Measurements from ENCODE around the gene SLC17A1.

The SLC17A1 gene

DNA sequence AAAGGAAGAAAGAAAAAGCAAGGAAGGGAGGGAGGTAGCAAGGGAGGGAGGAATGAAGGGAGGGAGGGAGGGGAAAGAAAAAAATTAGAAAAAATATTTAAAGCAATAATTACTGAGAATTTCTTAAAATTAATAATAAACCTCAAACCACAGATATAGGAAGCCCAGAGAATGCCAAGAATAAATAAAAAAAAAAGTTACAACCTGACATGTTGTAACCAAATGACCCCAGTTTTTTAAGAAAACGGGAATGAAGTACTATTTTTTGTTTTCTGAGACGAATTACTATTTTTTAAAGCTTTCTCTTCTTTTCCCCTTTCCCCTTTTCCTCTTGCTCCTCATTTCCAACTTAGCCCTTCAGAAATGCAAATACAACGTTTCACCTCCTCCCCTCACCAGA is 16.7 kb downstream of the SLC17A1 start:
- no peak for ATAC-seq (replicated peaks)
- peaks cover 0 to 1% of the 10 kb centered on the region in 2 donors for H3K9me3 Mint-ChIP-seq
- no peaks in the 10 kb centered on the region for H3K4me1 Mint-ChIP-seq (ENCODE audit: low read depth in 2 of 2)
- no peak overlapping the region for H3K4me3 Mint-ChIP-seq
- no peak for DNase-seq
- peak overlapping the region in 1 of 2 donors; percentile 69 for H3K27ac Mint-ChIP-seq
- H3K36me3 Mint-ChIP-seq (ENCODE audit: insufficient read depth), result no peaks in the 10 kb centered on the region
- H3K27me3 Mint-ChIP-seq, result peaks cover 27 to 28% of the 10 kb centered on the region in 2 donors

DNA sequence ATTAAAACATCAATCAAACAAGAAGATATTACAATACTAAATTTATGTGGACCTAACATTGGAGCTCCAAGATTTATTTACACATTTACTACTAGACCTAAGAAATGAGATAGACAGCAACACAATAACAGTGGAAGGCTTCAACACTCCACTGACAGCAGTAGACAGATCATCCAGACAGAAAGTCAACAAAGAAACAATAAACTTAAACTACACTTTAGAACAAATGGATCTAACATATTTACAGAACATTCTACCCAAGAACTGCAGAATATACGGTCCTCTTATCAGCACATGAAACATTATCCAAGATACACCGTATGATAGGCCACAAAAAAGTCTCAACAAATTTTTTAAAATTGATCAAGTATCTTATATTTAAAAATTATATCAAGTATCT is 27.0 kb downstream of the SLC17A1 start:
- H3K27me3 Mint-ChIP-seq, result peaks cover 25 to 48% of the 10 kb centered on the region in 2 donors
- no peak for DNase-seq
- no peak overlapping the region for H3K27ac Mint-ChIP-seq
- H3K4me1 Mint-ChIP-seq (ENCODE audit: low read depth in 2 of 2), result no peaks in the 10 kb centered on the region
- ATAC-seq (replicated peaks), result no peak
- no peak overlapping the region for H3K4me3 Mint-ChIP-seq
- H3K9me3 Mint-ChIP-seq, result no peaks in the 10 kb centered on the region
- H3K36me3 Mint-ChIP-seq (ENCODE audit: insufficient read depth), result no peaks in the 10 kb centered on the region

DNA sequence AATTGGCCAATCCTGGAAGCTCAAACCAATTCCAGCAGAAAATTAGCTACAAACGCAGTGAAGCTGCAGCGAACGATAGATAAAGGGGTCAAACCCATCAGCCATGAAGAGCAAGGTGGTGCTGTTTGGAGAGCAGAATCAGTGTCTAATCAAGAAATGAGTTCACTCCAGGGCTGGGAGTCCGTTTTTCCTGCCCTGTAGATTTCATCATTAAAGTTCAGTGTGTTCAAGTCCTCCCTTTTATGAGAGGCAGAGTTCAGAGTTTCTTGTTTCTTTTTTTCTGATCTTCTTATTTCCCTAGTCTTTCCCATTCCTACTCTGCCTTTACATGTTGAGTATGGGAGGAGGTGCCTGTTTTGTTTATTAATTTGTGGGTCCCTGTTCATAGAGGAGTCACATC is 30.4 kb downstream of the SLC17A1 start:
- DNase-seq (no peak), ATAC-seq (replicated peaks) (no peak)
- Mint-ChIP-seq H3K27ac (no peak overlapping the region), H3K4me3 (no peak overlapping the region), H3K27me3 (peaks cover 17 to 44% of the 10 kb centered on the region in 2 donors), H3K4me1 (ENCODE audit: low read depth in 2 of 2) (no peaks in the 10 kb centered on the region), H3K36me3 (ENCODE audit: insufficient read depth) (no peaks in the 10 kb centered on the region), H3K9me3 (no peaks in the 10 kb centered on the region)

DNA sequence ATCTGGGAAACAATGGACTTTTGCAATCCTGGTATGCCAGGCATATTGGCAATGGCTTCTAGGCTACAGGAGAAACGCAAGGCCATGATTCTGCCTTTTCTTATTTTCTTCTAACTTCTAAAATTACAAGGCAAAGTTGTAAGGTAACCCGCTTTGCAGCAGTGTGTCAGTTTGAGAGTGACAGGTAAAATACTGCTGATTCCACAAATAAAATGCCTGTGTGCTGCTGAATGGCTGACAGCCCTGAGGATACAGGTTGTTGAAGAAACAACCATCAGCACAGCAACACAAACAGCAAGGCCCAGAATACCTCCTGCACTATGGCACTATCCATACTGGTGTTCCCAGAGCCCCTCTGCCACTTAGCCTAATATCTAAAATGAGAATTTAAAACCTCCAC is 37.1 kb downstream of the SLC17A1 start:
- DNase-seq, result no peak
- Mint-ChIP-seq H3K4me3 (no peak overlapping the region), H3K27me3 (peaks cover 0 to 8% of the 10 kb centered on the region in 2 donors), H3K27ac (no peak overlapping the region), H3K9me3 (no peaks in the 10 kb centered on the region), H3K4me1 (ENCODE audit: low read depth in 2 of 2) (no peaks in the 10 kb centered on the region), H3K36me3 (ENCODE audit: insufficient read depth) (no peaks in the 10 kb centered on the region)
- no peak for ATAC-seq (replicated peaks)

DNA sequence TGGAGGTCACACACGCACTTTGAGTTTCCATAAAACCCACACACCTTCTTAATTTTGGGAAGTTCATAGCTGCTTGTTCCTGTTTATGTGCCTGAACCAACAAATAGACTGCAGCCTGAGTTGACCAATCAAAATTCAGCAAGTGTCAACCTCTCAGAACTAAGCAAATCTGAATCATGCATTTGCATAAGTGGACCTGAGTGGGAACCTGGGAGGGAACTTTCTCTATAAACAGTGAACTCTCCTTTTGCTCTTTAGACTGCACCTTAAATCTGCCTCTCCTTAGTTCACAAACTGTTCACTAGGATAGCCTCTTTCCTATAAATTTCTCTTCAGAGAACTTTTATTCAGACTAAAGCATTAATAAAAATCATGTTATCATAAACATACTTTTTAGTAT is 37.9 kb downstream of the SLC17A1 start:
- DNase-seq (no peak), ATAC-seq (replicated peaks) (no peak)
- Mint-ChIP-seq H3K27ac (no peak overlapping the region), H3K9me3 (no peaks in the 10 kb centered on the region), H3K4me1 (ENCODE audit: low read depth in 2 of 2) (no peaks in the 10 kb centered on the region), H3K4me3 (no peak overlapping the region), H3K36me3 (ENCODE audit: insufficient read depth) (no peaks in the 10 kb centered on the region), H3K27me3 (peaks cover 0 to 8% of the 10 kb centered on the region in 2 donors)

DNA sequence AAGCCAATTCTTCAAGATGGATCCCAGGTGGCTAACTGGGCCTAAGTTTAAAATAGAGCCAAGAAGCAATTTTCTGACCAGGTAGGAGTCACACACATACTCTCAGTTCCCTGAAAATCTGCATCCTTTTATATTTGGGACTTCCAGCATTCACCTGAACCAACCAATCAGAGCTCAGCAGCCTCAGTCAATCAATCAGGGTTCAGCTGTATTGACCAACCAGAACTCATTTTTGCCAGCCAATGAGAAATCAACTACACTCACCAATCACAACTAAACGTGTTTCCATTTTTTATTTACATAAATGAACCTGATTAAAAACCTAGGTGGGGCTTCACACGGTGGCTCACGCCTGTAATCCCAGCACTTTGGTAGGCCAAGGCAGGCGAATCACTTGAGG is 39.8 kb downstream of the SLC17A1 start:
- Mint-ChIP-seq H3K4me3 (no peak overlapping the region), H3K36me3 (ENCODE audit: insufficient read depth) (no peaks in the 10 kb centered on the region), H3K9me3 (no peaks in the 10 kb centered on the region), H3K4me1 (ENCODE audit: low read depth in 2 of 2) (no peaks in the 10 kb centered on the region), H3K27me3 (no peaks in the 10 kb centered on the region), H3K27ac (no peak overlapping the region)
- ATAC-seq (replicated peaks) (no peak), DNase-seq (no peak)

DNA sequence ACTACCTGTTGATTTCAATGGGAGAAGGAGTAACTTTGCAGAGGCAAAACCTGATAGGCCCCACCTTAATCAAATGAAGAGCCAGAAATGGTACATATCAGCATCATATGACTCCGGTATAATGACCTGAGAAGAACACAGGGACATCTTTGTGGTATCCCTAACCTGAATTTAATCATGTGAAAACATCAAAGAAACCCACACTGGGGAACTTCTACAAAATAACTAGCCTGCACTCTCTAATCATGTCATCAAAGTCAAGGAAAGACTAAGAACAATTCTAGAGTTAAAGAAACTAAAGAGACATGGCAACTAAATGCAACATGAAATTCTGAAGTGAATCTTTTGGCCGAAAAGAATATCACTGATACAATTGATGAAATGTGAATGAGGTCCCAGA is 42.4 kb downstream of the SLC17A1 start:
- Mint-ChIP-seq H3K4me3 (no peak overlapping the region), H3K4me1 (ENCODE audit: low read depth in 2 of 2) (no peaks in the 10 kb centered on the region), H3K9me3 (no peaks in the 10 kb centered on the region), H3K36me3 (ENCODE audit: insufficient read depth) (no peaks in the 10 kb centered on the region), H3K27ac (no peak overlapping the region), H3K27me3 (peaks cover 3 to 8% of the 10 kb centered on the region in 2 donors)
- DNase-seq, result no peak
- no peak for ATAC-seq (replicated peaks)

DNA sequence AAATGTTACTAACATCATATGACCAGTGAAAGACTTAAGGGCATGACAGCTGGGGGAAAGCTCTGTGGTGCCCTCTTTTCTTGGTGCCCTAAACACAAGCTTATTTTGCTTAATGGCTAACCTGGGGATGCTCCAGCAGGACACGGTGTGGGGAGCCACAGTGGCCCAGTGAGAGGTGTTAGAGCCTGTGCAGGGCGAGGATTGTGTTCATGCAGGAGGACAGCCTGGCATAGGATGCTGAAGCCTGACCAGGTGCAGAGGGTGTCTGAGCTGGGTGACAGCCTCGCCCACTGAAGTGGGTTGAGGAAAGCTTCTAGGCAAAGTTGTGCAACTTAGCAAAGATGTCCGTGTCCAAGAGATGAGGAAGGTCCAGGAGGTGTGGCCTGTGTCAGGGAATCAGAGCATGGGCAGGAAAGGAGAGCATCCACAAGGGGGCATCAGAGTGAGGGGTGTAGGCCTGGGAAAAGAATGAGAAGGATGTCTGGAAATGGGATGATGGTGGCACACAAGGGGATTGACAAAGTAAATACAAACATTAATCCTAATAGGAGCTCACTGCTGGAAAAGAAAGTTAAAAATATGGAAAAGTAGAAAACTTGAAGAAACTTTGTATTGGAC is 43.4 kb downstream of the SLC17A1 start:
- ATAC-seq (replicated peaks) (peak; percentile 43), DNase-seq (peak; percentile 23 to 31 (median 24))
- Mint-ChIP-seq H3K9me3 (no peaks in the 10 kb centered on the region), H3K4me1 (ENCODE audit: low read depth in 2 of 2) (no peaks in the 10 kb centered on the region), H3K27me3 (peaks cover 7 to 8% of the 10 kb centered on the region in 2 donors), H3K4me3 (no peak overlapping the region), H3K27ac (no peak overlapping the region), H3K36me3 (ENCODE audit: insufficient read depth) (no peaks in the 10 kb centered on the region)

DNA sequence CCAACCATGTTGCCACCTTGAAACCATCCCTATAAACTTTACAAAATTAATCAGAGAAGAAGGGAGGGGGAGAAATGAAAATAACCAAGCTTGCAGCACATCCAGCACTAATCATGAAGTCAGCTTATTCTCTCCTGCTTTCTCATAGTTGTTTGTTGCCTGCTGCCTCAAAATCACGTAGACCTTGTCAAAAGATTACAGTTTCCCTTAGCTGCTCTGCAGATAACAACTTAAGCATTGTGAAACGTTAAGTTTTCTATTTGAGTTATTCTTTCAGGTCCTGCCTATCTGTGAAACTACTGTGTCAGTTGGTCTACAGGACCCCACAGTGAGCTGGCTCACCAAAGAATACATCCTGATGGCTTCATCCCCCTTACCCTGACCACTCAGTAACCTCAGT is 44.4 kb downstream of the SLC17A1 start:
- ATAC-seq (replicated peaks), result no peak
- Mint-ChIP-seq H3K27me3 (peaks cover 7 to 8% of the 10 kb centered on the region in 2 donors), H3K4me3 (no peak overlapping the region), H3K36me3 (ENCODE audit: insufficient read depth) (no peaks in the 10 kb centered on the region), H3K9me3 (no peaks in the 10 kb centered on the region), H3K4me1 (ENCODE audit: low read depth in 2 of 2) (no peaks in the 10 kb centered on the region), H3K27ac (no peak overlapping the region)
- no peak for DNase-seq

DNA sequence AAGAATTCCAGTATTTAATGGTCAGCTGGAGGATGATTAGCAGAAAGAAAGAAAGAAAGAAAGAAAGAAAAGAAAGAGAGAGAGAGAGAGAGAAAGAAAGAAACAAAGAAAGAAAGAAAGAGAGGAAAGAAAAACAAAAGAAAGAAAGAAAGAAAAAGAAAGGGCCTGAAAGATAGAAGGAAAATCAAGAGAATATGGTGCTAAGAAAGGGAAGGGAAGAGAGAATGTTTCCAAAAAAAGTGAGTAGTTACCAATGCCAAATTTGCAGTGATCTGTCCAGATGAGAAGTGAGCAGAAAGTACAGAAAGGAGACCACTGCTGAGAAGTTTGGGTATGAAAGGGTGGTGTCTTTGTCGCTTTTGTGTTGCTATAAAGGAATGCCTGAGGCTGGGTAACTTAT is 50.7 kb downstream of the SLC17A1 start:
- ATAC-seq (replicated peaks) (no peak), DNase-seq (no peak)
- Mint-ChIP-seq H3K4me1 (ENCODE audit: low read depth in 2 of 2) (no peaks in the 10 kb centered on the region), H3K36me3 (ENCODE audit: insufficient read depth) (no peaks in the 10 kb centered on the region), H3K9me3 (no peaks in the 10 kb centered on the region), H3K27me3 (peaks cover 23 to 28% of the 10 kb centered on the region in 2 donors), H3K27ac (no peak overlapping the region), H3K4me3 (no peak overlapping the region)

DNA sequence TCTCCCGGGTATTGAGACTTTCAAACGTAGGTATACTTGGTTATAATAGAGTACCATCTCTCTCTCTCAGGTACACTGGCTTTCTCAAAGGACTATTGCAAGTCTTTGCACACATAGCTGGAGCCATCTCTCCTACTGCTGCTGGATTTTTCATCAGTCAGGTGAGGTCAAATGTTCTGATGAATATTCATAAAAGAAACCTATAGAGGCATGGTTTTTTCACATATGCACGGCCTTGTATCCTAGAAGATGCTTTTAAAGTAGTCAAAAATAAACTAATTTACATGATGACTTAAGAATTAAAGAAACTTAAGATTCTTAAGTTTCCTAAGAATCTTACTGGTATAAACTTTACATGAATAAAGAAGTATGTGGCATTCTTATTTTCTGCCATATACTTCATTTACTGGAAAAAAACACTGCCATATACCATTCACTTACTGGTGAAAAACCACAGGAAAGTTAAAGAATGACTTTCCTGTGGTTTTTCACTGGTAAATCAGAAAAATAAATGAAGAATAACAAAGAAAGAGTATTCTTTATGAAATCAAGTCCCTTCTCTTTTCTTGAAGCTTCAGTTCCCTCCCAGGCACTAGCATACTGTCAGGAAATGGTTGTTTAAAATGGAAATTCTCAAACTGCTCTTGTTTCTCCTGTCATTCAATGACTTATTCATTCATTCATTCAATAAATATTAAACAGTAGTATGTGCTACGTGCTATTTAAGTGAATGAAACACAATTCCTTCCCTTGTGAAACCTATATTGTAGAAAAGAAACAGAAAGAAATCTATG is 53.8 kb downstream of the SLC17A1 start:
- Mint-ChIP-seq H3K4me3 (no peak overlapping the region), H3K27ac (no peak overlapping the region), H3K36me3 (ENCODE audit: insufficient read depth) (peaks cover 2% of the 10 kb centered on the region), H3K27me3 (peaks cover 21 to 35% of the 10 kb centered on the region in 2 donors), H3K9me3 (no peaks in the 10 kb centered on the region), H3K4me1 (ENCODE audit: low read depth in 2 of 2) (no peaks in the 10 kb centered on the region)
- no peak for DNase-seq
- ATAC-seq (replicated peaks), result no peak

DNA sequence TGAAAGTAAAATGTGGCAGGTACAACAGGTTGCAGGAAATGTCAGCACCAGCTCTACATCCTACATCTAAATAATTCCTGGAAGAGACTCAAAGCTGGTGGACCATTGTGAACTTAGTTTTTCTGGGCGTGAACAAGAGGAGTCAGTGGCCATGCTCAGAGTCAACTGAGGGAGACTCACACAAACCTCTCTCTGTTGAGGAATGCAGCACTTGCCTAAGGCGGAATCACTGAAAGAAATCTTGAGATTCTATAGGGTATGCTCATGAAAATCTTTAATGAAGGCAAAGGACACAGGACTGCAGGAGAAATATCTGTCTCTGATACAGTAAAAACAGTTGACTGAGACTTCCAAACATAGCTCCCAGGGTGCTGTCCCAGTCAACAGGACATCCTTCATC is 54.8 kb downstream of the SLC17A1 start:
- Mint-ChIP-seq H3K27me3 (peaks cover 21 to 35% of the 10 kb centered on the region in 2 donors), H3K4me1 (ENCODE audit: low read depth in 2 of 2) (no peaks in the 10 kb centered on the region), H3K4me3 (no peak overlapping the region), H3K9me3 (no peaks in the 10 kb centered on the region), H3K27ac (no peak overlapping the region), H3K36me3 (ENCODE audit: insufficient read depth) (peaks cover 2% of the 10 kb centered on the region)
- ATAC-seq (replicated peaks), result no peak
- DNase-seq, result no peak

DNA sequence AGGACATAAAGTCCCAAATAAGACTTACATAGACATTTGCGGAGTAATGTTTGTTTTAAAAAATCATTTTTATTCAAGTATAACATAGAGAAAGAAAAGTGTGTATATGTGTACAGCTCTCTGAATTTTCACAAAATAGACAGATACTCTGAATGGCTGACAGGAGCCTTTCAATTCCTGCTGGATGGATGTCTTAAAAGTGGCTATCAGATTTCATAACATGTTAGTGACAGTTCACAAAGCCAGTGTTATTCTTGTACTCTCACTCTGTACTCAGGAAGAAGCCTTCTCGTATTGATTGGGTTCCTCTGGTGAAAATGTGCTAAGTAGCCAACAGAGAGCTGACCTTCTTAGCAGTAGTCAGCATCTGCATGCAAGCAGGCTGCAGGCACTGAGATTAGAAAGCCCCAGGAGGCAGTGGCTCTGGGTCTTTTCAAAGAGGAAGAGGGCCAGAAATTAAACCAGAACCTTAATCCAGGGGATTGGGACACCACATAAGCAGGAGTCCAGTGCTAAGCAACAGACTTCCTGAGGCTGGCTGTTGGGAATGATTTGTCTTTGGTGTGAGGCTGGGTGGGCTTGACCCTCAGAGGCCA is 57.6 kb downstream of the SLC17A1 start:
- peaks cover 2% of the 10 kb centered on the region for H3K36me3 Mint-ChIP-seq (ENCODE audit: insufficient read depth)
- ATAC-seq (replicated peaks) (no peak), DNase-seq (no peak)
- no peaks in the 10 kb centered on the region for H3K9me3 Mint-ChIP-seq
- no peak overlapping the region for H3K4me3 Mint-ChIP-seq
- H3K27me3 Mint-ChIP-seq, result peaks cover 26 to 35% of the 10 kb centered on the region in 2 donors
- no peaks in the 10 kb centered on the region for H3K4me1 Mint-ChIP-seq (ENCODE audit: low read depth in 2 of 2)
- H3K27ac Mint-ChIP-seq, result no peak overlapping the region

DNA sequence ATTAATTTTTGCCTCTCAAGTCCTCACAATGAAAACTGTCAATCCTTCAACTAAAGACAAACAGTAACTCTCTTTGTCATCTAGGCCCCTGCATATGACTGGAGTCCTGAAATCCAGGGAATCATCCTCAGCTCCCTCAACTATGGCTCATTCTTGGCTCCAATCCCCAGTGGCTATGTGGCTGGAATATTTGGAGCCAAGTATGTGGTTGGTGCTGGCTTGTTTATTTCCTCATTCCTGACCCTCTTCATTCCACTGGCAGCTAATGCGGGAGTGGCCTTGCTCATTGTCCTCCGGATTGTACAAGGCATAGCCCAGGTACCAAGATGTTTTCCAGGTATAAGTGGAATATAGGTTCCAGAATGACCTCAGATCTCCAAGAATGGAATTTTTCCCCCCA is 61.9 kb downstream of the SLC17A1 start:
- Mint-ChIP-seq H3K27ac (no peak overlapping the region), H3K4me3 (no peak overlapping the region), H3K9me3 (no peaks in the 10 kb centered on the region), H3K36me3 (ENCODE audit: insufficient read depth) (peaks cover 2% of the 10 kb centered on the region), H3K4me1 (ENCODE audit: low read depth in 2 of 2) (no peaks in the 10 kb centered on the region), H3K27me3 (peaks cover 15 to 23% of the 10 kb centered on the region in 2 donors)
- DNase-seq, result no peak
- no peak for ATAC-seq (replicated peaks)
